ENCODE data around the gene GGT6.

GGT6 gene

GRCh38 chr17:4540687-4541327, 19.6 kb downstream of the GGT6 start:
- H3K27me3 ChIP-seq (ENCODE audit: low read depth, low read length) = no peaks in the 10 kb centered on the region
- H3K36me3 ChIP-seq (ENCODE audit: control insufficient read depth in 1 of 2, insufficient read depth in 2 of 2, low read length in 2 of 2) = peaks cover 16 to 70% of the 10 kb centered on the region in 2 donors
- H3K9me3 ChIP-seq (ENCODE audit: control insufficient read depth in 1 of 2, low read length in 2 of 2) = no peaks in the 10 kb centered on the region
- H3K27ac ChIP-seq (ENCODE audit: low read length) = no peak overlapping the region
- H3K4me3 ChIP-seq (ENCODE audit: low read depth in 1 of 2, low read length in 2 of 2) = no peak overlapping the region
- H3K4me1 ChIP-seq (ENCODE audit: control insufficient read depth in 1 of 2, insufficient read depth in 2 of 2, low read length in 2 of 2) = peaks cover 0 to 38% of the 10 kb centered on the region in 2 donors

DNA sequence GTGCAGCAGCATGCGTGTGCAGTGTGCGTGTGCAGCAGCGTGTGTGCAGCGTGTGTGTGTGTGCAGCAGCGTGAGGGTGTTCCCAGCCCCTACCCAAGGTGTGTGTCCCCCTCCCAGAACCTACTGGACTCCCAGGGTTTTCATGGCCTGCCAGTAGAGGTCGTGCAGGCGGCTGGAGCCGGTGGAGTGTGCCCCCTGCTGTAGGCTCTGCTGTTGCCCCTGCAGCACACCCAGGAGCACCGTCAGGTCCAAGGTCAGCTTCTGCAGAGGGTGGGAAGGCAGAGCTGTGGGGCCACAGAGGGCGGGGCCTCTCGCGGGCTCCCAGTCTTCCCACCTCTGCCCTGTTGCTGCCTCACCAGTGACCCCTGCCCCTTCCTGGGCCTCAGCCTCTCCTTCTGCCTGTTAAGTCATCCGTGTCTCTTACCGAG, 20.1 kb downstream of the GGT6 start:
- Histone ChIP-seq H3K36me3 (ENCODE audit: control insufficient read depth in 1 of 2, insufficient read depth in 2 of 2, low read length in 2 of 2) (peaks cover 16 to 64% of the 10 kb centered on the region in 2 donors), H3K4me1 (ENCODE audit: control insufficient read depth in 1 of 2, insufficient read depth in 2 of 2, low read length in 2 of 2) (peaks cover 0 to 38% of the 10 kb centered on the region in 2 donors), H3K9me3 (ENCODE audit: control insufficient read depth in 1 of 2, low read length in 2 of 2) (no peaks in the 10 kb centered on the region), H3K27ac (ENCODE audit: low read length) (no peak overlapping the region), H3K27me3 (ENCODE audit: low read depth, low read length) (no peaks in the 10 kb centered on the region), H3K4me3 (ENCODE audit: low read depth in 1 of 2, low read length in 2 of 2) (no peak overlapping the region)

- Histone ChIP-seq H3K27me3 (ENCODE audit: low read depth, low read length) (no peaks in the 10 kb centered on the region), H3K4me3 (ENCODE audit: low read depth in 1 of 2, low read length in 2 of 2) (no peak overlapping the region), H3K4me1 (ENCODE audit: control insufficient read depth in 1 of 2, insufficient read depth in 2 of 2, low read length in 2 of 2) (peaks cover 0 to 38% of the 10 kb centered on the region in 2 donors), H3K36me3 (ENCODE audit: control insufficient read depth in 1 of 2, insufficient read depth in 2 of 2, low read length in 2 of 2) (peaks cover 16 to 60% of the 10 kb centered on the region in 2 donors), H3K27ac (ENCODE audit: low read length) (no peak overlapping the region), H3K9me3 (ENCODE audit: control insufficient read depth in 1 of 2, low read length in 2 of 2) (no peaks in the 10 kb centered on the region)
Observed at GRCh38 chr17:4539576-4540223, 20.7 kb downstream of the GGT6 start.

GRCh38 chr17:4539025-4539424, 21.4 kb downstream of the GGT6 start:
- no peak overlapping the region for H3K4me3 ChIP-seq (ENCODE audit: low read depth in 1 of 2, low read length in 2 of 2)
- no peaks in the 10 kb centered on the region for H3K9me3 ChIP-seq (ENCODE audit: control insufficient read depth in 1 of 2, low read length in 2 of 2)
- no peak overlapping the region for H3K27ac ChIP-seq (ENCODE audit: low read length)
- H3K27me3 ChIP-seq (ENCODE audit: low read depth, low read length) = no peaks in the 10 kb centered on the region
- H3K4me1 ChIP-seq (ENCODE audit: control insufficient read depth in 1 of 2, insufficient read depth in 2 of 2, low read length in 2 of 2) = peaks cover 0 to 40% of the 10 kb centered on the region in 2 donors
- H3K36me3 ChIP-seq (ENCODE audit: control insufficient read depth in 1 of 2, insufficient read depth in 2 of 2, low read length in 2 of 2) = peaks cover 16 to 55% of the 10 kb centered on the region in 2 donors

DNA sequence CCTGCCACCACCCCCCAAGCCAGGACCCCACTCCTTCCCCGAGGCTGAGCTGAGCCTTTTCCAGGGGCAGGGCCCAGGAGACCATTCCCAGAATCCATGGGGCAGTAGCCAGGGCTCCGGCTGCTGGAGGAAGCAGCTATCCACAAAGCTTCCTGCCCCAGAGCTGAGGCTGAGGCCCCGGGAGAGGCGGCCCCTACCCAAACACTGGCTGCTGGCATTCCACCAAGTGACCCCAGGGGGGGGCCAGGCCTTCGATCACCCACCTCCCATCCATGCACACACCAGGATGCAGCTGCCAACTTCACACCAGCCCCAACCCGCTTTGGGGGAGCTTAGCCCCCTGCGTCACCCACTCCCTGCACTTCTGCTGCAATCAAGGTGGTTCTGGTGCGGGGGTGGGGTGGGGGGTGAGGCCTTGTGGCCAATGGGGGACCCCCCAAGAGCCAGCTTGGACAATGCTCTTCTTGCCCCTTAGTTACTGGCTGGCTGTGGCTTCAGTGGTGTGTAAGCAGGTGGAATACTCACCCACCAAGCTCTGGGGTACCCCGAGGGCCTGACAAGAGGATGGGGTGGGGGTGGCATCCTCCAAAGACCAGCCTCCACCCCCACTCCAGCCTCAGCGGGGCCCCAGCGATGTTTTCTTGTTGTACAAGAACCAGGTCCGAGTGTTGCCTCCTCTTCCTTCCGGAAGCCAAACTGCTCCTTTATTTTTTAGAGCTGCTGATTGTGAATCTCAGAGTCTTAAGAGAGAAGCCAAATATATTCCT, 22.0 kb downstream of the GGT6 start:
- no peaks in the 10 kb centered on the region for H3K27me3 ChIP-seq (ENCODE audit: low read depth, low read length)
- peaks cover 16 to 49% of the 10 kb centered on the region in 2 donors for H3K36me3 ChIP-seq (ENCODE audit: control insufficient read depth in 1 of 2, insufficient read depth in 2 of 2, low read length in 2 of 2)
- no peak overlapping the region for H3K4me3 ChIP-seq (ENCODE audit: low read depth in 1 of 2, low read length in 2 of 2)
- peaks cover 0 to 45% of the 10 kb centered on the region in 2 donors for H3K4me1 ChIP-seq (ENCODE audit: control insufficient read depth in 1 of 2, insufficient read depth in 2 of 2, low read length in 2 of 2)
- no peaks in the 10 kb centered on the region for H3K9me3 ChIP-seq (ENCODE audit: control insufficient read depth in 1 of 2, low read length in 2 of 2)
- H3K27ac ChIP-seq (ENCODE audit: low read length) = no peak overlapping the region

DNA sequence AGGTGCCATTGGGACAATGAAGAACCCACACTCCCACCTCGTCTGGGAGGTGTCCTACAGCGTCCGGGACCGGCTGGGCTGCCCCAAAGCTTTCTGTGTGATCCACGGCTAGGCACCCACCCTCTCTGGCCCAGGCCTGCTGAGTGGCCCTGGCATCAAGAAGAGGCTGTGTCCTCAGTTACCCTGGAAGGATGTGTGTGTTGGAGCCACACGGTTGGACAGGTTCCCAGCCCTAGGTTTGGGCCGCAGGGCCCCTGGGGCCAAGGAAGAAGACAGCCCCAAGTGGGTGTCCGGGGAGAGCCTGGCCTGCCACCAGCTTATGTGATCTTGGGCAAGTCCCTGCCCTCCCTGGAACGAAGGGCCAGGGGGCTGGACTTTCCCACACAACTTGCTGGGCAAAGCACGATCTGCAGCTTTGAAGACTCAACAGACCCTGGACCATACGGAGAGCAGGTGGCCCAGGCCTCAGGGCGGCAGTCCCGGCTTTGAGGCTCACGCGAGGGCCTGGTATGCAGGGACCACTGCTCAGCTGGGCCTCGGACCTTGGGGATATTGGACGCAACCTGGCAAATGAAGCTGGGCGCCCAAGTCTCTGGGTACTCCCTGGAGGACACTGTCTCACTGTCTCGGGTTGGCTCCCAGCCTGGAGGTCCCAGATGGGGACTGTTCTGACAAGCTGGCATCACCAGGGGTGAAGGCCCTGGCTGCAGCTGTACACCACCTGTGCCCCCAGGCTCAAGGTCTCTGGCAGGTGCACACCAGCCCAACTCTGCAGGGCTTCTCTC, 22.7 kb downstream of the GGT6 start:
- no peak overlapping the region for H3K4me3 ChIP-seq (ENCODE audit: low read depth in 1 of 2, low read length in 2 of 2)
- H3K9me3 ChIP-seq (ENCODE audit: control insufficient read depth in 1 of 2, low read length in 2 of 2) = no peaks in the 10 kb centered on the region
- peaks cover 0 to 45% of the 10 kb centered on the region in 2 donors for H3K4me1 ChIP-seq (ENCODE audit: control insufficient read depth in 1 of 2, insufficient read depth in 2 of 2, low read length in 2 of 2)
- H3K36me3 ChIP-seq (ENCODE audit: control insufficient read depth in 1 of 2, insufficient read depth in 2 of 2, low read length in 2 of 2) = peaks cover 15 to 41% of the 10 kb centered on the region in 2 donors
- H3K27me3 ChIP-seq (ENCODE audit: low read depth, low read length) = no peaks in the 10 kb centered on the region
- no peak overlapping the region for H3K27ac ChIP-seq (ENCODE audit: low read length)

DNA sequence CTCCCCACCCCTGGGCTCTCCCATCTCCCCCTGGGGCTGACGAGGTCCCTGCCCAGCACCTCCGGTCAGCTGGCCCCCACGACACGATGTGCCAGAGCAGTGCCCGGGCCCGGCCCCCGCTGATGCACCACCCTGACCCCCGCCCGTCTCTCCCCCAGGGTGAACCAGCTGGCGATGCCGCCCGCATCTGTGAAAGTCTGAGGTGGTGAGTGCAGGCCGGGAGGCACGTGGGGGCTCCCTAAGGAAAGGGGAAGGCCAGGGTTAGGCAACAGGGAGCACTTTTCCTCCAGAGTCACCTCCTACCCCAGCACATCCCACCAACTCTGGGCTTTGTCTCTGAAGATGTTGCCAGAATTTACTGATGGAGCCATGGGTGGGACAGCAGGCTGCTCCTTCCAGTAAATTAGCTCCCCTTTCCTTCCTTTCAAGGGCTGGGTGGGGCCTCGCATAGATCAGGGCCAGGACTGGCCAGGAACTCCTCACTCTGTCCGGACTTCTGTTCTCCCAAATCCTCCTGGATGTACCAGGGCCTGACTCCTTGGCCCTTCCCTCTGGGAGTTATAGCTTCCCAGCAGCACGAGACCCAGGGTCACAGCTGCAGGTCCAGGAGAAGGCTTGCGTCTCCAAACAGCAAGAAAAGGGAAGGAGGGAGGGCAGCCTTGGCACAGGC, 23.5 kb downstream of the GGT6 start:
- no peaks in the 10 kb centered on the region for H3K27me3 ChIP-seq (ENCODE audit: low read depth, low read length)
- H3K4me1 ChIP-seq (ENCODE audit: control insufficient read depth in 1 of 2, insufficient read depth in 2 of 2, low read length in 2 of 2) = peaks cover 0 to 44% of the 10 kb centered on the region in 2 donors
- no peak overlapping the region for H3K27ac ChIP-seq (ENCODE audit: low read length)
- H3K4me3 ChIP-seq (ENCODE audit: low read depth in 1 of 2, low read length in 2 of 2) = no peak overlapping the region
- peaks cover 8 to 34% of the 10 kb centered on the region in 2 donors for H3K36me3 ChIP-seq (ENCODE audit: control insufficient read depth in 1 of 2, insufficient read depth in 2 of 2, low read length in 2 of 2)
- no peaks in the 10 kb centered on the region for H3K9me3 ChIP-seq (ENCODE audit: control insufficient read depth in 1 of 2, low read length in 2 of 2)

DNA sequence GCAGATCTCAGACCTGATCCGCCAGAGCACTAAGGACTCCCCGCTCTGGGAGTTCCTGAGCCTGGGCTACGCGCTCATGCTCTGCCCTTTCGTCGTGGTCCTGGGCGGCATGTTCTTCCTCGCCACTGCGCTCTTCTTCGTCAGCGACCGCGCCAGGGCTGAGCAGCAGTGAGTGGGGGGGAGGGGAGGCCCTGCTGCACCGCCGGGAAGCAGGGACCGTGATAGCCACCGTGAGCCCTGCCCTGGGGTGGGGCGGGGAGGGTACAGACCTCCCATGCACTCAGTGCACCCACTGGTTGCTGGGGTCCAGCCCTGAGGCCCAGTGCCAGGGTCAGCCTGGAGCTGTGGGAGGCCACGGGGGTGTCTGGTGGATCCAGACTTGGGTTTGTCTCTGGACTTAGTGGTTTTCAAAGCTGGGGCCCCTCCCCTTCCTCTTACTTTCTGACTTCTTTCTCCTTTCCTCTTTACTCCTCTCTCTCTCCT, 24.1 kb downstream of the GGT6 start:
- H3K4me3 ChIP-seq (ENCODE audit: low read depth in 1 of 2, low read length in 2 of 2) = no peak overlapping the region
- H3K4me1 ChIP-seq (ENCODE audit: control insufficient read depth in 1 of 2, insufficient read depth in 2 of 2, low read length in 2 of 2) = peaks cover 0 to 38% of the 10 kb centered on the region in 2 donors
- no peaks in the 10 kb centered on the region for H3K9me3 ChIP-seq (ENCODE audit: control insufficient read depth in 1 of 2, low read length in 2 of 2)
- no peaks in the 10 kb centered on the region for H3K27me3 ChIP-seq (ENCODE audit: low read depth, low read length)
- no peak overlapping the region for H3K27ac ChIP-seq (ENCODE audit: low read length)
- H3K36me3 ChIP-seq (ENCODE audit: control insufficient read depth in 1 of 2, insufficient read depth in 2 of 2, low read length in 2 of 2) = peaks cover 5 to 28% of the 10 kb centered on the region in 2 donors

DNA sequence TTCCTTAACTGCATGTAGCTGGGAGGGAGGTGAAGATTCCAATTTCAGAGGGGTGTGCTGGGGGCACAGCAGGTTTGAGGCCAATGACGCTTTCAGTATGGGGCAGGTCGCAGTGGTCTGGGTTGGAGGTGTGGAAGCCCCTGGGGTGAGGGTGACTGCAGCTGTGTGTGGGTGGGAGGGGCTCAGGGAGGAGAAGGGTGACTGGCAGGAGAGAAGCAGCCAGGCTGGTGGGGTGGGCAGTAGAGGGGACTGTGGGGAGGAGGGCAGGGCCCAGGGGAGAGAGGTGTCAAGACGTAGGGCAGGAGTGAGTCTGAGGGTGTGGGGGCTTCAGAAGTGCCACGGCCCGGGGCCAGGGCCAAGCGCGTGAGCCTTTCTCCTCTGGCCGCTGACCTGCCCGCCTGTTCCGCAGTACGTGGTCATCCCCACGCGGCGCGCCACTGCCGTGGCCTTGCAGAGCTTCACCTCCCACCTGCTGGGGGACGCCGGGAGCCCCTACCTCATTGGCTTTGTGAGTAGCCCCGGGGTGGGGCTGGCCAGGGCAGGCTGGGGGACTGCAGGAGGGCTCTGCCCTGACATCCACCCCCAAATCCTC, 24.6 kb downstream of the GGT6 start:
- no peaks in the 10 kb centered on the region for H3K27me3 ChIP-seq (ENCODE audit: low read depth, low read length)
- H3K36me3 ChIP-seq (ENCODE audit: control insufficient read depth in 1 of 2, insufficient read depth in 2 of 2, low read length in 2 of 2) = peaks cover 5 to 23% of the 10 kb centered on the region in 2 donors
- H3K4me1 ChIP-seq (ENCODE audit: control insufficient read depth in 1 of 2, insufficient read depth in 2 of 2, low read length in 2 of 2) = peaks cover 0 to 34% of the 10 kb centered on the region in 2 donors
- H3K27ac ChIP-seq (ENCODE audit: low read length) = no peak overlapping the region
- no peaks in the 10 kb centered on the region for H3K9me3 ChIP-seq (ENCODE audit: control insufficient read depth in 1 of 2, low read length in 2 of 2)
- H3K4me3 ChIP-seq (ENCODE audit: low read depth in 1 of 2, low read length in 2 of 2) = no peak overlapping the region

- H3K9me3 ChIP-seq (ENCODE audit: control insufficient read depth in 1 of 2, low read length in 2 of 2) = no peaks in the 10 kb centered on the region
- peak overlapping the region in 1 of 2 donors; percentile 19 for H3K4me3 ChIP-seq (ENCODE audit: low read depth in 1 of 2, low read length in 2 of 2)
- H3K27ac ChIP-seq (ENCODE audit: low read length) = no peak overlapping the region
- no peaks in the 10 kb centered on the region for H3K27me3 ChIP-seq (ENCODE audit: low read depth, low read length)
- H3K36me3 ChIP-seq (ENCODE audit: control insufficient read depth in 1 of 2, insufficient read depth in 2 of 2, low read length in 2 of 2) = peaks cover 5 to 19% of the 10 kb centered on the region in 2 donors
- peaks cover 0 to 34% of the 10 kb centered on the region in 2 donors for H3K4me1 ChIP-seq (ENCODE audit: control insufficient read depth in 1 of 2, insufficient read depth in 2 of 2, low read length in 2 of 2)
Observed at GRCh38 chr17:4534928-4535666, 25.3 kb downstream of the GGT6 start.
